Activated CD8-positive, alpha-beta T cell treated with anti-CD3 and anti-CD28 coated beads for 36 hours (primary cell): ENCODE measurements around the gene SIGLECL1. TPM values are rescaled to one million over a fixed set of nuclear protein-coding genes. Genes with fewer than 3 reads are reported as not detected.
"Not testable (repeated sequence)": the region's sequence is repeated elsewhere in the genome, so short reads cannot be mapped to it uniquely, and the experiment has no call there.

ENCODE experiments used
- ATAC-seq: fragments of 200-7000 bp; cut with Tn5 transposase; one replicate; pipeline ENCODE4 v1.10.0; 2021; ENCODE audit warnings: mild to moderate bottlenecking, moderate library complexity
- CTCF ChIA-PET: fragments of 350-600 bp; sonication (Branson Sonifier 250); formaldehyde crosslinking; loops from one replicate; lab custom pipeline; 2021; ENCODE audit warnings: antibody characterized with exemption; lab: Charles Lee
- POLR2A ChIA-PET: fragments of 350-600 bp; sonication (Branson Sonifier 250); formaldehyde crosslinking; loops from one replicate; lab custom pipeline; 2021; ENCODE audit warnings: antibody characterized with exemption; lab: Charles Lee
- DNase-seq: peaks from one replicate; pipeline ENCODE4 v3.0.0-alpha.2; 2020
- H3K27ac Mint-ChIP-seq: one replicate; pipeline ENCODE4 v1.8.0; 2021; ENCODE audit warnings: mild to moderate bottlenecking, mixed read lengths
- H3K27me3 Mint-ChIP-seq: one replicate; pipeline ENCODE4 v1.8.0; 2021; ENCODE audit warnings: mixed read lengths
- H3K36me3 Mint-ChIP-seq: one replicate; pipeline ENCODE4 v1.8.0; 2021; ENCODE audit warnings: low read depth, mixed read lengths
- H3K4me1 Mint-ChIP-seq: one replicate; pipeline ENCODE4 v1.8.0; 2021; ENCODE audit warnings: low read depth, mixed read lengths
- H3K4me3 Mint-ChIP-seq: one replicate; pipeline ENCODE4 v1.8.0; 2021; ENCODE audit warnings: mild to moderate bottlenecking, moderate library complexity, mixed read lengths
- H3K9me3 Mint-ChIP-seq: one replicate; pipeline ENCODE4 v1.8.0; 2021; ENCODE audit warnings: mixed read lengths
- CTCF ChIP-seq: fragments of 200-600 bp; IDR thresholded peaks from one replicate; pipeline ENCODE4 v1.8.0; 2022; ENCODE audit warnings: antibody characterized with exemption, mild to moderate bottlenecking
- intact Hi-C: fragments of 100-400 bp; cut with micrococcal nuclease; formaldehyde crosslinking; loops from one replicate; pipeline ENCODE4 v1.10.0; 2022
- total RNA-seq, 2 experiments: library from RNA; stranded (reverse); gene quantifications; one replicate each; pipeline ENCODE4 v1.2.3, GENCODE V29; 2021

The SIGLECL1 gene
- total RNA-seq, 2 experiments from 2014 or later = not detected

- H3K27me3 Mint-ChIP-seq = peaks cover 14% of the 10 kb centered on the region
- intact Hi-C loops = no loop called here
- H3K27ac Mint-ChIP-seq = no peak overlapping the region
- no peak for DNase-seq
- CTCF ChIA-PET = no interaction called here
- H3K4me1 Mint-ChIP-seq = no peaks in the 10 kb centered on the region
- ATAC-seq = no peak
- TF ChIP-seq CTCF = no peak
- POLR2A ChIA-PET = no interaction called here
- H3K4me3 Mint-ChIP-seq = no peak overlapping the region
- H3K9me3 Mint-ChIP-seq = no peaks in the 10 kb centered on the region
- no peaks in the 10 kb centered on the region for H3K36me3 Mint-ChIP-seq
Observed at GRCh38 chr19:51210191-51210784, 40.6 kb upstream of the SIGLECL1 start.

GRCh38 chr19:51210874-51211361 lies 40.0 kb upstream of the SIGLECL1 start:
- H3K27me3 Mint-ChIP-seq = peaks cover 12% of the 10 kb centered on the region
- H3K9me3 Mint-ChIP-seq, intact Hi-C loops, DNase-seq, ATAC-seq, CTCF ChIA-PET, H3K4me3 Mint-ChIP-seq, H3K36me3 Mint-ChIP-seq, H3K4me1 Mint-ChIP-seq, POLR2A ChIA-PET, H3K27ac Mint-ChIP-seq: not testable (repeated sequence)

- Mint-ChIP-seq H3K4me3 (no peak overlapping the region), H3K27me3 (peaks cover 12% of the 10 kb centered on the region), H3K36me3 (no peaks in the 10 kb centered on the region), H3K9me3 (no peaks in the 10 kb centered on the region), H3K27ac (no peak overlapping the region), H3K4me1 (no peaks in the 10 kb centered on the region)
- ATAC-seq = no peak
- no peak for DNase-seq
- intact Hi-C loops = no loop called here
- POLR2A ChIA-PET = no interaction called here
- CTCF ChIA-PET = no interaction called here
- no peak for TF ChIP-seq CTCF
Observed at GRCh38 chr19:51211833-51212232, 39.0 kb upstream of the SIGLECL1 start.

- no peak for TF ChIP-seq CTCF
- ChIA-PET CTCF (no interaction called here), POLR2A (no interaction called here)
- Mint-ChIP-seq H3K9me3 (no peaks in the 10 kb centered on the region), H3K27ac (no peak overlapping the region), H3K36me3 (no peaks in the 10 kb centered on the region), H3K27me3 (peaks cover 22% of the 10 kb centered on the region), H3K4me3 (no peak overlapping the region), H3K4me1 (no peaks in the 10 kb centered on the region)
- intact Hi-C loops = no loop called here
- ATAC-seq = no peak
- no peak for DNase-seq
Observed at GRCh38 chr19:51219307-51219706, 31.6 kb upstream of the SIGLECL1 start.

DNA sequence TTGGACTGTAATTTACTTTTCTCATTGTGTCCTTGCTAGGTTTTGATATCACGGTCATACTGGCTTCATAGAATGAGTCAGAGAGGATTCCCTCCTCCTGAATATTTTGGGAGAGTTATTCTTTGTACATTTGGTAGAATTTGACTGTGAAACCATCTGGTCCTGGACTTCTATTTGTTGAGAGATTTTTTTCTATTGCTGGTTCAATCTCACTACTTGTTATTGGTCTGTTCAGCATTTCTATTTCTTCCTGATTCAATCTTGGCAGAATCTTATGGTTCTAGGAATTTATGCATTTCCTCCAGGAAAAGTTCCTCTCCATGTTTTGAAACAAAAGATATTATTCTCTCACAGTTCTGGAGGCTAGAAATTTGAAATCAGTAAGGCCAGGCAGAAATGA lies 30.9 kb upstream of the SIGLECL1 start:
- H3K4me3 Mint-ChIP-seq = no peak overlapping the region
- POLR2A ChIA-PET = no interaction called here
- no peaks in the 10 kb centered on the region for H3K36me3 Mint-ChIP-seq
- TF ChIP-seq CTCF = no peak
- peaks cover 24% of the 10 kb centered on the region for H3K27me3 Mint-ChIP-seq
- ATAC-seq (no peak), DNase-seq (no peak)
- no peaks in the 10 kb centered on the region for H3K4me1 Mint-ChIP-seq
- CTCF ChIA-PET = no interaction called here
- intact Hi-C loops = no loop called here
- no peak overlapping the region for H3K27ac Mint-ChIP-seq
- no peaks in the 10 kb centered on the region for H3K9me3 Mint-ChIP-seq
